CD8-positive, alpha-beta memory T cell (primary cell): ENCODE data around the gene NPNT. TPM values are rescaled to one million over a fixed set of nuclear protein-coding genes. Genes with fewer than 3 reads are reported as not detected.

Experiments
- CTCF ChIA-PET: fragments of 350-600 bp; sonication (Branson Sonifier 250); formaldehyde crosslinking; loops from one replicate; lab custom pipeline; 2021; ENCODE audit warnings: antibody characterized with exemption; lab: Charles Lee
- POLR2A ChIA-PET: fragments of 350-600 bp; sonication (Branson Sonifier 250); formaldehyde crosslinking; loops from one replicate; lab custom pipeline; 2021; ENCODE audit warnings: antibody characterized with exemption; lab: Charles Lee
- DNase-seq, 5 donors: peaks; one replicate each; pipeline versions ENCODE4 v3.0.0 to v3.0.0-alpha.2; 2020 to 2022; ENCODE audit warnings: mixed read lengths in 1 of 5
- H3K27ac ChIP-seq: one replicate; pipeline ENCODE4 v1.7.0; 2013; ENCODE audit warnings: low read depth, mild to moderate bottlenecking, low read length, moderate library complexity
- H3K27me3 ChIP-seq: 2 replicates; pipeline ENCODE4 v1.7.0; 2013; ENCODE audit warnings: low read length, mild to moderate bottlenecking; ENCODE audit not compliant: insufficient read depth, poor library complexity, severe bottlenecking
- H3K36me3 ChIP-seq: 2 replicates; pipeline ENCODE4 v1.7.0; 2013; ENCODE audit warnings: mild to moderate bottlenecking, low read length, moderate library complexity; ENCODE audit not compliant: insufficient read depth
- H3K4me1 ChIP-seq: 2 replicates; pipeline ENCODE4 v1.7.0; 2013; ENCODE audit warnings: mild to moderate bottlenecking, low read length, moderate library complexity; ENCODE audit not compliant: insufficient read depth
- H3K4me3 ChIP-seq: 2 replicates; pipeline ENCODE4 v1.7.0; 2013; ENCODE audit warnings: mild to moderate bottlenecking, low read length
- H3K9me3 ChIP-seq: 2 replicates; pipeline ENCODE4 v1.7.0; 2013; ENCODE audit warnings: mild to moderate bottlenecking, low read length
- H3K27ac Mint-ChIP-seq, 8 donors: one replicate each; pipeline ENCODE4 v1.8.0; 2020 to 2021; ENCODE audit warnings: mixed read lengths in 8 of 8, mild to moderate bottlenecking in 6 of 8, inconsistent platforms in 3 of 8, moderate library complexity in 3 of 8
- H3K27me3 Mint-ChIP-seq, 2 donors: one replicate each; pipeline ENCODE4 v1.8.0; 2020 to 2021; ENCODE audit warnings: mixed read lengths in 2 of 2, mild to moderate bottlenecking in 1 of 2, moderate library complexity in 1 of 2
- H3K36me3 Mint-ChIP-seq, 3 donors: one replicate each; pipeline ENCODE4 v1.8.0; 2020 to 2021; ENCODE audit warnings: mixed read lengths in 3 of 3, inconsistent platforms in 1 of 3, mild to moderate bottlenecking in 1 of 3
- H3K4me1 Mint-ChIP-seq, 3 donors: one replicate each; pipeline ENCODE4 v1.8.0; 2020 to 2021; ENCODE audit warnings: mixed read lengths in 3 of 3, inconsistent platforms in 1 of 3, mild to moderate bottlenecking in 1 of 3
- H3K4me3 Mint-ChIP-seq, 7 donors: one replicate each; pipeline ENCODE4 v1.8.0; 2020 to 2021; ENCODE audit warnings: mixed read lengths in 7 of 7, mild to moderate bottlenecking in 6 of 7, moderate library complexity in 4 of 7, inconsistent platforms in 2 of 7
- H3K9me3 Mint-ChIP-seq, 5 donors: one replicate each; pipeline ENCODE4 v1.8.0; 2020 to 2022; ENCODE audit warnings: mixed read lengths in 5 of 5, mild to moderate bottlenecking in 3 of 5, moderate library complexity in 2 of 5, inconsistent platforms in 1 of 5
- polyA plus RNA-seq: library from polyadenylated mRNA; unstranded; fragments of 300-500 nt; fragmentation: Illumina TruSeq; gene quantifications from one replicate; pipeline ENCODE4 v1.2.3, GENCODE V29; 2021
- total RNA-seq, 2 experiments: library from RNA; stranded (reverse); gene quantifications; one replicate each; pipeline ENCODE4 v1.2.3, GENCODE V29; 2021

NPNT gene
- total and polyA plus RNA-seq, 3 experiments from 2014 or later: not detected

- no peak for DNase-seq
- H3K4me1 ChIP-seq: no peaks in the 10 kb centered on the region
- H3K4me3 ChIP-seq: no peak overlapping the region
- Mint-ChIP-seq H3K4me3 (no peak overlapping the region), H3K36me3 (no peaks in the 10 kb centered on the region), H3K27me3 (peaks cover 21 to 29% of the 10 kb centered on the region in 2 donors), H3K27ac (no peak overlapping the region), H3K4me1 (no peaks in the 10 kb centered on the region), H3K9me3 (no peaks in the 10 kb centered on the region)
- POLR2A ChIA-PET: no interaction called here
- H3K9me3 ChIP-seq: no peaks in the 10 kb centered on the region
- H3K36me3 ChIP-seq: no peaks in the 10 kb centered on the region
- H3K27ac ChIP-seq: no peak overlapping the region
- H3K27me3 ChIP-seq: no peaks in the 10 kb centered on the region
- CTCF ChIA-PET: no interaction called here
These were observed 7.4 kb downstream of the NPNT start for GRCh38 chr4:105902550-105903262.

- Mint-ChIP-seq H3K36me3 (no peaks in the 10 kb centered on the region), H3K4me1 (no peaks in the 10 kb centered on the region), H3K27ac (no peak overlapping the region), H3K9me3 (no peaks in the 10 kb centered on the region), H3K27me3 (peaks cover 5 to 7% of the 10 kb centered on the region in 2 donors), H3K4me3 (no peak overlapping the region)
- ChIA-PET POLR2A (no interaction called here), CTCF (no interaction called here)
- H3K27me3 ChIP-seq: no peaks in the 10 kb centered on the region
- H3K4me3 ChIP-seq: no peak overlapping the region
- no peaks in the 10 kb centered on the region for H3K4me1 ChIP-seq
- H3K9me3 ChIP-seq: no peaks in the 10 kb centered on the region
- H3K36me3 ChIP-seq: no peaks in the 10 kb centered on the region
- DNase-seq: no peak
- no peak overlapping the region for H3K27ac ChIP-seq
These were observed 14.6 kb downstream of the NPNT start for GRCh38 chr4:105909787-105910281.

GRCh38 chr4:105911426-105911825, 16.2 kb downstream of the NPNT start:
- H3K36me3 Mint-ChIP-seq: no peaks in the 10 kb centered on the region
- no peaks in the 10 kb centered on the region for H3K36me3 ChIP-seq
- no peaks in the 10 kb centered on the region for H3K4me1 Mint-ChIP-seq
- no peaks in the 10 kb centered on the region for H3K9me3 Mint-ChIP-seq
- no peak overlapping the region for H3K27ac ChIP-seq
- ChIA-PET POLR2A (no interaction called here), CTCF (no interaction called here)
- no peaks in the 10 kb centered on the region for H3K9me3 ChIP-seq
- DNase-seq: no peak
- H3K27me3 ChIP-seq: no peaks in the 10 kb centered on the region
- peaks cover 2 to 5% of the 10 kb centered on the region in 2 donors for H3K27me3 Mint-ChIP-seq
- H3K4me3 ChIP-seq: no peak overlapping the region
- no peak overlapping the region for H3K27ac Mint-ChIP-seq
- no peak overlapping the region for H3K4me3 Mint-ChIP-seq
- H3K4me1 ChIP-seq: no peaks in the 10 kb centered on the region

- no peak for DNase-seq
- Mint-ChIP-seq H3K4me3 (no peak overlapping the region), H3K27me3 (no peaks in the 10 kb centered on the region), H3K4me1 (no peaks in the 10 kb centered on the region), H3K9me3 (no peaks in the 10 kb centered on the region), H3K36me3 (no peaks in the 10 kb centered on the region), H3K27ac (no peak overlapping the region)
- H3K4me3 ChIP-seq: no peak overlapping the region
- POLR2A ChIA-PET: no interaction called here
- CTCF ChIA-PET: no interaction called here
- no peaks in the 10 kb centered on the region for H3K27me3 ChIP-seq
- no peaks in the 10 kb centered on the region for H3K4me1 ChIP-seq
- no peaks in the 10 kb centered on the region for H3K36me3 ChIP-seq
- H3K9me3 ChIP-seq: no peaks in the 10 kb centered on the region
- H3K27ac ChIP-seq: no peak overlapping the region
These were observed 17.4 kb downstream of the NPNT start for GRCh38 chr4:105912633-105913032.

DNA sequence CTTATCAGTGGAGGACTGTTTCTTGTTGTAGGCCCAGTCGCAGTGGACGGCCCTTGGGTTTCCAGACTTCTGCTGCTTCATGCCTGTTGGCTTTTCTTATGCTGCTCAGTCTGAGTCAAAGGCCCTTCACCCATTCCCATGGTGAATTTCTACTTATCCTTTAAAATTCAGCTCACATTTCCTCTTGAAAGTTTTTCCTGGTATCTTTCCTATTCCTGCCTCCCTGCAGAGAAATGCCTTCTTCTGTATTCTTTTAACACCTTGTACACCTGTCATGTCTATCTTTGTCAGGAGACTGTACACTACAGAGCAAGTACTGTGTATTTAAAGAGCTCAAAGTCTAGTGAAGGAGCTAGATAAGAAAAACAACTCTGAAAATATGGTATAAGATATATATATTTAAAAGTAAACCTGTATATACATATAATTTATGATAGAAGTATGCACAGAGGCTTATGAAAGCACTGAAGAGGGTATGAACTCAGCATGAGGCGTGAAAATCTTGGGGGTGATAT, 22.0 kb downstream of the NPNT start:
- Histone ChIP-seq H3K4me1 (no peaks in the 10 kb centered on the region), H3K36me3 (no peaks in the 10 kb centered on the region), H3K27ac (no peak overlapping the region), H3K27me3 (no peaks in the 10 kb centered on the region), H3K9me3 (no peaks in the 10 kb centered on the region), H3K4me3 (no peak overlapping the region)
- Mint-ChIP-seq H3K27me3 (no peaks in the 10 kb centered on the region), H3K36me3 (no peaks in the 10 kb centered on the region), H3K27ac (no peak overlapping the region), H3K9me3 (no peaks in the 10 kb centered on the region), H3K4me3 (no peak overlapping the region), H3K4me1 (no peaks in the 10 kb centered on the region)
- DNase-seq: no peak
- CTCF ChIA-PET: no interaction called here
- POLR2A ChIA-PET: no interaction called here

- Mint-ChIP-seq H3K9me3 (no peaks in the 10 kb centered on the region), H3K36me3 (no peaks in the 10 kb centered on the region), H3K27me3 (peaks cover 0 to 2% of the 10 kb centered on the region in 2 donors), H3K27ac (no peak overlapping the region), H3K4me3 (no peak overlapping the region), H3K4me1 (no peaks in the 10 kb centered on the region)
- no peaks in the 10 kb centered on the region for H3K27me3 ChIP-seq
- no peak overlapping the region for H3K4me3 ChIP-seq
- no peak for DNase-seq
- CTCF ChIA-PET: no interaction called here
- H3K4me1 ChIP-seq: no peaks in the 10 kb centered on the region
- POLR2A ChIA-PET: no interaction called here
- no peaks in the 10 kb centered on the region for H3K9me3 ChIP-seq
- H3K36me3 ChIP-seq: no peaks in the 10 kb centered on the region
- no peak overlapping the region for H3K27ac ChIP-seq
These were observed 26.0 kb downstream of the NPNT start for GRCh38 chr4:105921301-105921700.

- POLR2A ChIA-PET: no interaction called here
- Histone ChIP-seq H3K27ac (no peak overlapping the region), H3K36me3 (no peaks in the 10 kb centered on the region), H3K9me3 (no peaks in the 10 kb centered on the region), H3K4me1 (no peaks in the 10 kb centered on the region), H3K27me3 (no peaks in the 10 kb centered on the region), H3K4me3 (no peak overlapping the region)
- H3K4me3 Mint-ChIP-seq: no peak overlapping the region
- CTCF ChIA-PET: no interaction called here
- no peaks in the 10 kb centered on the region for H3K36me3 Mint-ChIP-seq
- no peaks in the 10 kb centered on the region for H3K4me1 Mint-ChIP-seq
- peaks cover 0 to 2% of the 10 kb centered on the region in 2 donors for H3K27me3 Mint-ChIP-seq
- H3K9me3 Mint-ChIP-seq: no peaks in the 10 kb centered on the region
- no peak for DNase-seq
- no peak overlapping the region for H3K27ac Mint-ChIP-seq
These were observed 28.4 kb downstream of the NPNT start for GRCh38 chr4:105923497-105924238.

DNA sequence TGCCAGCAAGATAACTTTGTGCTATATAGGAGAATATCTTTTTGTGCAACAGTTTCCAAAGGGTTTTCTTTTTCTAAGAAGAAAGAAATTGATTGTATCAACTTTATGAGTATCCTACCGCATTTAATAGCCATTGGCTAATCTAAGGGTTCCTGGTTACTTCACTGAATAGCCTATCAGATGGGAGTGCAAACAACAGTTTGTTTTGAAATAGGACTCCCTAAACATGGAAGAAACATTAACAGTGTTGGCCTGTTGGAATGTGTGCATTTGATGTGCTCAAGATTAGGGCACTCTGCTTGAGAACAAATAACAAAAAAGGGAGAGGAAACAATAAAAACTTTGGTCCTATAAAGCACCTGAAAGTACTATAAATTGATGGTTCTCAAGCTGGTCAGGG, 29.1 kb downstream of the NPNT start:
- H3K27ac ChIP-seq: no peak overlapping the region
- ChIA-PET CTCF (no interaction called here), POLR2A (no interaction called here)
- Mint-ChIP-seq H3K4me1 (no peaks in the 10 kb centered on the region), H3K9me3 (no peaks in the 10 kb centered on the region), H3K27ac (no peak overlapping the region), H3K27me3 (peaks cover 0 to 2% of the 10 kb centered on the region in 2 donors), H3K4me3 (no peak overlapping the region), H3K36me3 (no peaks in the 10 kb centered on the region)
- H3K9me3 ChIP-seq: no peaks in the 10 kb centered on the region
- no peak for DNase-seq
- H3K4me3 ChIP-seq: no peak overlapping the region
- H3K27me3 ChIP-seq: no peaks in the 10 kb centered on the region
- H3K36me3 ChIP-seq: no peaks in the 10 kb centered on the region
- H3K4me1 ChIP-seq: no peaks in the 10 kb centered on the region
